LNCAP (cell line): Measurements from ENCODE around the gene SELP.

ENCODE experiments used
- TF ChIP-seq, protein P1 (sequence below): fragments of 450-650 bp; IDR thresholded peaks from 2 replicates; pipeline ENCODE4 v1.5.1; 2017; ENCODE audit warnings: mild to moderate bottlenecking

Gene SELP

DNA sequence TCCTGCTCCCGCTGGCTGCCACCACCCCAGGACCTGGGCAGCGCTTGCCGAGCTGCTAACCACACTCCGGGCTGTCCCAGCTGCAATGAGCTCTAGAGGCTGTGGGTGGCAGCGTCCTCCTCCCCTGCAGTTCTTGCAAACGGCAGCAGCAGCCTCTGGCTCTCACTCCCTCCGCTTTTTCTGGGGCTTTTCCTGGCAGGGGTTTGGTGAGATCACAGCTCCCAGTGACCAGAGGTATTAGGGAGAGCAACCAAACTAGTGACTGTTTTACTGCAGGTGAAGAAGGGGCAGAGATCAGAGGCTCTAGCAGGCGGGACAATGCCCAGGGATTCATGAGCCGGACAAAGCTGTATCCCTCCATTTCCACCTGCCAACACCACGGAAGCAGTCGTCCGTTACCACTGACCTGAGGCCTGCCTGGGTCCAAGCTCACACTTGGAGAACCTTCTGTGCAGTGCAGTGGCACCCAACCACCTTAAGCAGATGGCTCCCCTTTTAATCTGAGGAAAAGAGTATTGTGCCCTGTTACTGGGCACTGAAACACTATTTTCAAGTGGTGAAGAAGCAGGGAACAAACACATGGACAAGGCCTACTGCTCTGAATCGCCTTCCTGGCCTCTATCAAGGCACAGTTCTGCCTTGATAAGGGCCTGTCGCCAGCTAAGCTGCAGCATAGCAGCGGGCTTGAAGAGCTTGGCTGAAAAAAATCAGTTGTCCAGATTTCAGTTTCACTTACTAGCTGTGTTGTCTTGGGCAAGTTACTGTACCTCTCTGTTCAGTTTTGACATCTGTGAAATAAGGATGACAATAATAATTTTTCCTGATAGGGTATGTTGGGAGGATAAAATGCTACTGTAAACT, 43.3 kb downstream of the SELP start, which contains the start of gene F5:
TSS of gene F5 (minus strand) at position 87 of the 861 bp plus-strand sequence. CDS start 95 bp downstream, outside the sequence.
- TF ChIP-seq, protein P1, sequence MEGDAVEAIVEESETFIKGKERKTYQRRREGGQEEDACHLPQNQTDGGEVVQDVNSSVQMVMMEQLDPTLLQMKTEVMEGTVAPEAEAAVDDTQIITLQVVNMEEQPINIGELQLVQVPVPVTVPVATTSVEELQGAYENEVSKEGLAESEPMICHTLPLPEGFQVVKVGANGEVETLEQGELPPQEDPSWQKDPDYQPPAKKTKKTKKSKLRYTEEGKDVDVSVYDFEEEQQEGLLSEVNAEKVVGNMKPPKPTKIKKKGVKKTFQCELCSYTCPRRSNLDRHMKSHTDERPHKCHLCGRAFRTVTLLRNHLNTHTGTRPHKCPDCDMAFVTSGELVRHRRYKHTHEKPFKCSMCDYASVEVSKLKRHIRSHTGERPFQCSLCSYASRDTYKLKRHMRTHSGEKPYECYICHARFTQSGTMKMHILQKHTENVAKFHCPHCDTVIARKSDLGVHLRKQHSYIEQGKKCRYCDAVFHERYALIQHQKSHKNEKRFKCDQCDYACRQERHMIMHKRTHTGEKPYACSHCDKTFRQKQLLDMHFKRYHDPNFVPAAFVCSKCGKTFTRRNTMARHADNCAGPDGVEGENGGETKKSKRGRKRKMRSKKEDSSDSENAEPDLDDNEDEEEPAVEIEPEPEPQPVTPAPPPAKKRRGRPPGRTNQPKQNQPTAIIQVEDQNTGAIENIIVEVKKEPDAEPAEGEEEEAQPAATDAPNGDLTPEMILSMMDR, result peak; percentile 83

DNA sequence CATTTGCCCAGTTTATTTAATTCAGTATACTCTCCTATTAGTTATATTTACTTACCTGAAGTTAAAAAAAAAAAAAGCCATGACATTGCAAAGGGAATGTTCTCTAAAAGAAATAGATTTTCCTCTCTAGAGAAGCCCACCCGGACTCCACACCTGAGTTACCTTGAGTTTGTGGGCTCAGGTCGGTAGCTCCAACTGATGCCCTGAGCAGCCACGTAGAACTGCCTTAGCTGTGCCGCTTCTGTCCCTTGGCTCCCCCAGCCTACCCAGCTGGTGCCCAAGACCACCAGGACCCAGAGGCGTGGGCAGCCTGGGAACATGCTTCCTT, 43.9 kb downstream of the SELP start:
- TF ChIP-seq, protein P1, result no peak

DNA sequence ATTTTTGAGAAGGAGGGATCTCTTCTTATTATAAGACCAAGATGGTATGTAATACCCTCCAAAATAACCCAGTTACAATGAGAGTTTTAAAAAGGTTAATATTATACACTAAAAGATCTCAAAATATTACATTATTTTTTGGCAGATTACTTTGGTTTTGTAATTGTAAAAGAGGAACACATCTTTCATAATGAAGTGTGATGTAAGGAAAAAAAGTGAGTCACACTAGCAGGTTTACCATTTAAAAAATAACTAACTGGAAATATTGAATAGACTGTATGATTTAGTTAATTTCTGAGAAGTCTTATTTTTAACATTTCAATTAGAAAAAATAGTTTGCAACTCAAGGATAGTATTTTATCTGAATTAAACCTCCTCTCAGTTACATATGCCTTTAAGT, 44.7 kb downstream of the SELP start:
- TF ChIP-seq, protein P1, result no peak

DNA sequence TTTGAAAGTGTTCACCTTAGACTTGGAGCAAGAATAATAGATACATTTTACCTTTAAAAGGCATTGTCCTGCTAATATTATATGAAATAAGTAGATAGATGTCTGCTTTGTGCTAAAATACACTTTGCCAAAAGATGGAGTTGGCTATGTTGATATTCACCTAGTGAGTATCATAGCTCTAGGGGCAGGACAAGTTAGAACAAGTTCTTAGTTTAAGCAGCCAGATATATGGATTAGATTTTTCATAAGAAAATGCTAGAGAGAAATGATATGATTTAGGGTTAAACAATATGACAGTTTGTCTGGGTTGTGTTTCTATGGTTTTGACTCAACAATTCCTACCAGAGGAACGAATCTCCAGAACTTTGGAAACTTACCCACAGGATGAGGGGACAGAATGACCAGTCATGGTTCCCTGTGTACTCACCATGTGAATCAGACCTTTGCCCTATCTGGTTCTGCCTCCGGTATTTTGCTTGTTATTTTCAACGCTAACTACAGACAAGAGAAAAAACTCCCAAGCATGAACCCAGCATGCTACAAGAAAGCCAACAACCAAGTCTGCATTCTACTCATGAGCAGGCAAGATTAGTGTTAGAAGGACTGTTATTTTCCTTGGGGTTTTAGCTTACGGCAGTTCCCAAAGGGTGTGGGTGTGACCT, 45.3 kb downstream of the SELP start:
- TF ChIP-seq, protein P1, result no peak

DNA sequence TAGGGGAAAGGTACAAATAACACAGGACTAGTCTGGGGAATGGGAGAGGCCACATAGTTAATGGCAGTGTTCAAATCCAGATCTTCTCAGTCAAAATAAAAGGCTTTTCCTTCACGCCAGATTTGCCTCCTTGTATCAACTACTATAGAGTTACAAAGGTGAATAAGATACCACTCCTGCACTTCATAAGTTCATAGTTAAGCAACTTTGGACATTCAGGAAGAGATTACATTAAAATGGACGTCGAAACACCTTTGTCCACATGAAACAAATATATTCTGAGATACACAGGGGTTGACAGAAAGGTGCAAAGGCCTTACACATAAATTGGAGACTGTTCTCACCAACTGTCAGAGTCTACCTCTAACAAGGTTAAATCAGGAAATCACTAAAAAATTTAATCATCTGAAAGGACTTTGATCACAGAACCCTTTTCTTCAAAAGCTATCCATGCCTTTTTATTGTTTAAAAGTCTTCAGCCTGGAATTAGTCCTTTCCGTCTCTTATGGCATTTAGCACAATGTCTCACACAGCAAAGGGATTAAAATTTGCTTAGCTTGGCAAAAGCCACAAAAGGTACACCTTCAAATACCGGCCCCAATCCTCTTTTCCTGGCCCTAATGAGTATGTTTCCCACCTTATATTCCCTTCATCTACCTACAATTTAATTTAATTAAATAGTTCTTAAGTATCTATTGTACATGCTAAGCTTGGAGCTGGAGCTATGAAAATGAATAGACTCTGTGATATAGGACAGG, 51.8 kb downstream of the SELP start:
- TF ChIP-seq, protein P1, result no peak

DNA sequence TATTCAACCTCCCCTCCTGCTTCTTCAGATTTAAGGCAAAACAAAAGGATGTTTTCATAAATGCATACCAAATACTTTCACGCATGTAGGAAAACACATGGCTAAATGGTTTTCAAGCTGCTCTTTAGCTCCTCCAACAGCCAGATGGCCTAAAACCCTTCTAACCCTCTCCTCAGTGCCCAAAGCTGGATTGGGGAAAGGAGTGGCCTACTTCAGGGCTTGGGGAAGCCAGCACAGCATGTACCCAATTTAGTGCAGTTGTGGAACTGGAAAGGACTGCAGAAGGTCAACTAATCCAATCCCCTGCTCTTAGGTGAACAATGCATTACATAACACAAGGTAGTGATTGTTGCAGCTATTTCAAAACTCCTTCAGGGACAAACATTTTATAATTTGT, 53.0 kb downstream of the SELP start:
- TF ChIP-seq, protein P1, result no peak

DNA sequence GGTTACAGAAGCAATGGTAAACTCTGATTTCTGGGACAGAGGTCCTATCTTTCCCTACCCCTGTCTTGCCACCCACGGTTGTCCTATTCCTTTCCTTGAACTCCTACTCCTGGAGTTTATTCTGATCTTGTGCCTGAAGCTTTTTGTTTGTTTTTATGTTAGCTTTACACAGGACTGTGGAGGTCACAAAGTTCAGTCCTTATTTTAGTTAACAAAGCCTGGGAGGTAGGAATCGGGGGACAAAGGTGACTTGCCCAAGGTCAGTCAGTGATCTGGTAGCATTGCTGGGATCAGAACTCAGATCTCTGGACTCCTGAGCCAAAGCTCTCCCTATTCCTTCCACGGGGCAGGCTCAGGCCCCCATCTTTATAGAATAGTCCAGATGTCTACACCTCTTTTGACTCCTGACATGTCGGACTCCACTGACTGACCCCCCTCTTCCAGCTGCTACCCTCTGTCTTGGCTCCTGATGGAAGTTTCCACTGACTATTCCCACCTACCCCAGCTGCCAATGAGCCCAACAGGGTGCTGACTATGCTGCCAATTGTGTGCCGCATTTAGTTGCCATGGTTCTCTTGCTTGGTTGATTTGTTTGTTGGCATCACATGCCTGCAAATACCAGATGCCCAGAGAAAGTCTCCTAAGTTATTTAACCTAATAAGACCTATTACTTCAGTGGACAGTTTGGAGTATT, 53.5 kb downstream of the SELP start:
- TF ChIP-seq, protein P1, result no peak
